Colon (tissue), 2 donors: ENCODE measurements around the gene STAT3.
"Not testable (repeated sequence)": the region's sequence is repeated elsewhere in the genome, so short reads cannot be mapped to it uniquely, and the experiment has no call there.

Source experiments
- FAIRE-seq: peaks from 2 replicates; lab custom pipeline; 2012; peaks lifted over from hg19 to GRCh38; lab: Jason Lieb, UNC
- donor health status: control.
- donor health status: control.

The STAT3 gene

GRCh38 chr17:42276359-42276608 lies 112.0 kb downstream of the STAT3 start, which contains the start of gene STAT5B:
Gene STAT5B, minus strand, starts transcription at chr17:42276391. Its CDS starts 44,264 bp downstream, at chr17:42232127.
- FAIRE-seq, result no peak

DNA sequence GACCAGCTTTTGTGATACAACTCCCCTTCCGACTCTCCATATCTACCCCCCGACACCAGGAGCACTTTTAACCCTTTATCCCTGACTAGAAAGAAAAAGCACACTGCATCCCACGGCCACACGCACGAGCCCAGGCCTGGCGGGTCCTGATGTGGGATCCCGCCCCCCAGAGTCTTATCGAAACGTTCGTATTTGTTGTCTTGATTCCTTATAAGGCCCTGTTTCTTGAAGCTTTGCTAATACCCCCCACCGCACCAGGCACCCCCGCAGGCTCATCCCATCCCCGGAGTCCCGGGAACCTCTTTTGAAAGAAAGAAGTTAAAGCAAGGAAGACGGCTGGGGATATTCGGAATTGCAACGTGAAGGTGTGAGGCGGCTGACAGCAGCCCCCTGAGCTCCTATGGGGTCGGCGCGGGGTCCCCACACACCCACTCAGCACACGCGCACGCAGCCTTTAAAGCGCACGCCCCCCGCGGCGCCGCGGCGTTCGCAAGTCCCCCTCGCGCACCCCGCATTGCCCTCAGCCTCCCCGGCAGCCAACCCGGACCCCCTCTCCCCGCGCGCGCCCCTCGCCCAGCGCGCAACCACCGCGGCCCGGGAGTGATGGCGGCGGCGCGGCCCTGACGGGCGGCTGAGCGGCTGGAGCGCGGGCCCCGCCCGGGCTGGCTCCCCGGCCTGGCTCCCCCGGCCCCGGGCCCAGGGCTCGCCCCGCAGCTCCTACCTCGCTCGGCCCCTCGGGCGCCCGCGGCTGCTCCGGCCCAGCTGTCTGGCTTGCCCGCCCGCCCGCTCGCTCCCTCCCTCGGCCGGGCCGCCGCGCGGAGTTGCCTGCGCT lies 112.5 kb downstream of the STAT3 start:
- FAIRE-seq, result no peak

GRCh38 chr17:42274812-42275526 lies 113.3 kb downstream of the STAT3 start:
- FAIRE-seq, result no peak

GRCh38 chr17:42274253-42274542 lies 114.0 kb downstream of the STAT3 start:
- no peak for FAIRE-seq

DNA sequence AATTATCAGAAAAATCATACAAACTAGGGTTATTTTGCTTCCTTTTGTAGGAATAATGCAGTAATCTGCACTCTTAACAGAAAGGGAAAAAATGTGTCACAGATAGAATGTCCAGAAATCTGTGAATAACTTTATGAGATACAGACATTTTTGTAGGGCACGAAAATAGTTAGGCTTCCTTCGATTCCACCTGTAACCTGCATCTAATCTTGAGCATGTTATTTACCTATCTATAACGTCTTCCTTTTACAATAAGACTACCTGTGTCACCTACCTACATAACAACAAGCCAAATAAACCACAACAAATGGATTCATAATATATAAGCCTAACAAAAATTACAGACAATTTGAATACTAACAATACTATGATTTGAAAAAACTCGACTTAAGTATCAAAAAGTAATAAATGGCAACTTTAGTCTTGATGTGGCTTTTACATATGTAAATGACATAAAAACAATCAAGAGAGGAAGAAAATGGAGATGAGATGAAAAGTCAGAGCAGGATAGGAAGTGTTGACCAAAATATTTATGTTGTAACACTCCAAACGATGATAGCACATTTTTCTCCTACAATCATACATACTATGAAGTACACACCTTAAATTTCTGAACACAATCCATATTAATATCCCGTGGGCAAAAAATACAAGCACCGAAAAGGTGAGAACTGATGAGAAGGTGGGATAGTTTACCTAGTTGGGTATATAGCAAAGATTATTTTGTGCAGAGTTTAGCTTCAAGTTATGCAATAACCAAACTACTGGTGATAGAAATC lies 114.6 kb downstream of the STAT3 start:
- no peak for FAIRE-seq

- no peak for FAIRE-seq
Measured at GRCh38 chr17:42272162-42272907, 115.9 kb downstream of the STAT3 start.

DNA sequence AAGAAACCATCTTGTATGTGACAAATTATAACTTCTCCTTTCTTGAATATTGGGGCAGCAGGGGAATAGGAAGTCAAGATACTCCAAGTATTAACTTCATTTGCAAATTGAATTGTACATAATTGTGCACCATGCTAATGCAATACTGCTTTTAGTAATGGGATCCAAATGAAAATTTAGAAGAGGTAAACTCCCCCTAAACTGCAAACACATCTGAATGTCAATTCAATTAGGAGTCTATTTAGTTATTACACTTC lies 116.5 kb downstream of the STAT3 start:
- no peak for FAIRE-seq

DNA sequence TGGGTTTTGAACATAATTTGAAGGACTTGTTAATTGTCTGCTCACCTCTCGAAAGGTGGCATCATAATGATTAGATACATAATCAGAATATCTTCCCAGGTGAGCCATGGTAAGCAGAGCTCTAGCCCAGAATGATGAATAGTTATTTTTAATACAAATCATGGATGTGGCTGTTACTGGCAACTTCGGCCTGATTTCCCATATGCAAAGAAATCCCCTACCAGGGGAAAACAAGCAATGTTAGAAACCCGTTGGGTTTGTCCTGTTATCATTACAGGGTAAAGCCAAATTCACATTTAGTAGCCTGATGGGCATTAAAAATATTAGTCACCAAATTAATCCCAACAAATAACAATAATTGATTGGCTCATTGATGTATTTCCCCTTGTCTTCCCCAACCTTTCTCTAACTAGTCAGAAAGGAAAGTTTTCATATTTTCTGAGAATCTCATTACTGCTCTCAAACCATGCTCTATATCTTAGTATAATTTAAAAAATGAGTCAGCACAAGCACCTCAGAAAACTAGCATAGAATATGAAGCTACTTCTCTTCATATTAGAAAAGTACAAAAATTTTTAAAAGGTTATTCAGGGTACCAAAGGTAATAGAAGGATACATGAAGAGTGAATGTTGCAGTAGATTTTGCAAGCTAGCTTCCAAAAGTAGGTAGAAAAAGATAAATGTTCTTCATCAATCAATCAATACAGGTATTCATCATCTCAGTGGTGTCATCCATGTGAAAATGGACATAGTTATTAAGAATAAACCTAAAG lies 117.0 kb downstream of the STAT3 start:
- FAIRE-seq, result no peak

DNA sequence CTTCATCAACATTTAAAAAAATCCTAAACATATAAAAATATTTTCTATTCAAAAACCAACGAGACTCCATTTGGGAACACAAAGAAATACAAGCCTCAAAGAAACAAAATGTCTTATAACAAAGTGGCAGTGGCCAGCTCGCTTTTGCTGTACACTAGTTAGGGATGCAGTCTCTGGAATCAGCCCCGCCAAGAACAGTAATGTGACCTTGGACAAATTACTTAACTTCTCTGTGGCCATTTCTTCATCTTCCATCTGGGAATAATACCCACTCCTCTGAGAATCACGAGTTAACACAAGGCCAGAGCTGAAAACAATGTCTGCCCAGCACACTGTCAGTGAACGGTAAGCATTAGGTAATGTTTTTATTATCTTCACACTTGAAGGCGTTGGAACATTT lies 117.6 kb downstream of the STAT3 start:
- no peak for FAIRE-seq

DNA sequence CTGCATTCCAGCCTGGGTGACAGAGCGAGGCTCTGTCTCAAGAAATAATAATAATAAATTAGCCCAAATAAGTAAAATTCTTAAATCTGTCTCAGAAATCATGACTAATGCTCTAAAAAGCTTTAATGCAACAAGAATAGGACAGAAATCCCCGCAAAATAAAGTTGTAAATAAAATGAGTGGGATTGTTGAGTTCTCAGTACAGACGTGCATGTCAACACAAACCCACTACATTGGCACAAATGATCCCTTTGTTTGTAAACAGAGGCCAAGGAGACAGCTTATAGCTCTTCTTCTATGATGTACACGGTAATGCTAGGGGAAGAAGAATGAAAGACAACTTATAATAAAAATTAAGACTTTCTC lies 118.1 kb downstream of the STAT3 start:
- no peak for FAIRE-seq

GRCh38 chr17:42268236-42268635 lies 120.0 kb downstream of the STAT3 start:
- FAIRE-seq, result no peak

DNA sequence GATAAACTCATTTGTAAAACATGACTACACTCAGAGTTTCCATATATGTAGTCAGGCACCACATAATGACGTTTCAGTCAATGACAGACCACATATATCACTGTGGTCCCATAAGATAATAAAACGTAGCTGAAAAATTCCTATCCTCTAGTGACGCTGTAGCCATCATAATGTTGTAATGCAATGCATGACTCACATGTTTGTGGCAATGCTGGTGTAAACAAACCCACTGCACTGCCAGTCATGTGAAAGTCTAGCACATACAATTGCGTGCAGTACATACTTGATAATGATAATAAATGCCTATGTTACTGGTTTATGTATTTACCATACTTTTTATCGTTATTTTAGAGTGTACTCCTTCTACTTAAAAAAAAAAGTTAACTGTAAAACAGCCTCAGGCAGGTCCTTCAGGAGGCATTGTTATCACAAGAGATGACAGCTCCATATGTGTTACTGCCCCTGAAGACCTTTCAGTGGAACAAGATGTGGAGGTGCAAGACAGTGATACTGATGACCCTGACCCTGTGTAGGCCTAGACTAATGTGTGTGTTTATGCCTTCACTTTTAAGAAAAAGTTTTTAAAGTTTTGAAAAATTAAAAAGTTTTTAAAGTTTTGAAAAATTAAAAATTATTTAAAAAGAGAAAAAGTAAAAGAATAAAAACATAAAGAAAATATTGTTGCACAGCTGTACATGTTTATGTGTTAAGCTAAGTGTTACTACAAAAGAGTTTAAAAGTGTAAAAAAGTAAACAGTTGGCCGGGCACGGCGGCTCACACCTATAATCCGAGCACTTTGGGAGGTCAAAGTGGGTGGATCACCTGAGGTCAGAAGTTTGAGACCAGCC lies 121.1 kb downstream of the STAT3 start:
- FAIRE-seq, result no peak

- FAIRE-seq, result no peak
Measured at GRCh38 chr17:42266462-42266861, 121.8 kb downstream of the STAT3 start.

DNA sequence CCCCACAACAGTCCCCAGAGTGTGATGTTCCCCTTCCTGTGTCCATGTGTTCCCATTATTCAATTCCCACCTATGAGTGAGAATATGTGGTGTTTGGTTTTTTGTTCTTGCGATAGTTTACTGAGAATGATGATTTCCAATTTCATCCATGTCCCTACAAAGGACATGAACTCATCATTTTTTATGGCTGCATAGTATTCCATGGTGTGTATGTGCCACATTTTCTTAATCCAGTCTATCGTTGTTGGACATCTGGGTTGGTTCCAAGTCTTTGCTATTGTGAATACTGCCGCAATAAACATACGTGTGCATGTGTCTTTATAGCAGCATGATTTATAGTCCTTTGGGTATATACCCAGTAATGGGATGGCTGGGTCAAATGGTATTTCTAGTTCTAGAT lies 123.9 kb downstream of the STAT3 start:
- not testable (repeated sequence) for FAIRE-seq
